DOHH2 (cell line): ENCODE measurements around the gene BANK1.

ENCODE experiments used
- EZH2phosphoT487 ChIP-seq: fragments of 200-600 bp; sonication (generic); IDR thresholded peaks from 2 replicates; pipeline ENCODE4 v1.6.1; 2017; ENCODE audit warnings: borderline replicate concordance, mild to moderate bottlenecking, antibody characterized with exemption, low read length, moderate library complexity, mixed read lengths
- TF ChIP-seq, protein P1 (sequence below): fragments of 200-600 bp; sonication (generic); IDR thresholded peaks from one replicate; pipeline ENCODE4 v1.5.1; 2014; ENCODE audit warnings: antibody characterized with exemption, mild to moderate bottlenecking, low read depth, low read length; ENCODE audit not compliant: poor library complexity, severe bottlenecking

- TF ChIP-seq, protein P1, sequence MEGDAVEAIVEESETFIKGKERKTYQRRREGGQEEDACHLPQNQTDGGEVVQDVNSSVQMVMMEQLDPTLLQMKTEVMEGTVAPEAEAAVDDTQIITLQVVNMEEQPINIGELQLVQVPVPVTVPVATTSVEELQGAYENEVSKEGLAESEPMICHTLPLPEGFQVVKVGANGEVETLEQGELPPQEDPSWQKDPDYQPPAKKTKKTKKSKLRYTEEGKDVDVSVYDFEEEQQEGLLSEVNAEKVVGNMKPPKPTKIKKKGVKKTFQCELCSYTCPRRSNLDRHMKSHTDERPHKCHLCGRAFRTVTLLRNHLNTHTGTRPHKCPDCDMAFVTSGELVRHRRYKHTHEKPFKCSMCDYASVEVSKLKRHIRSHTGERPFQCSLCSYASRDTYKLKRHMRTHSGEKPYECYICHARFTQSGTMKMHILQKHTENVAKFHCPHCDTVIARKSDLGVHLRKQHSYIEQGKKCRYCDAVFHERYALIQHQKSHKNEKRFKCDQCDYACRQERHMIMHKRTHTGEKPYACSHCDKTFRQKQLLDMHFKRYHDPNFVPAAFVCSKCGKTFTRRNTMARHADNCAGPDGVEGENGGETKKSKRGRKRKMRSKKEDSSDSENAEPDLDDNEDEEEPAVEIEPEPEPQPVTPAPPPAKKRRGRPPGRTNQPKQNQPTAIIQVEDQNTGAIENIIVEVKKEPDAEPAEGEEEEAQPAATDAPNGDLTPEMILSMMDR: no peak
- no peak for TF ChIP-seq EZH2phosphoT487
Observed at GRCh38 chr4:101853691-101854090, 63.2 kb downstream of the BANK1 start.
